GM10266 (cell line): Measurements from ENCODE around the gene DPP3.
"Not testable (repeated sequence)": the region's sequence is repeated elsewhere in the genome, so short reads cannot be mapped to it uniquely, and the experiment has no call there.

ENCODE experiments used
- DNase-seq: peaks from one replicate; pipeline ENCODE4 v3.0.0; 2012; ENCODE audit errors: extremely low spot score
- TF ChIP-seq, protein P1 (sequence below): IDR thresholded peaks from 2 replicates; pipeline ENCODE4 v1.5.1; 2012; ENCODE audit warnings: mild to moderate bottlenecking, low read depth; ENCODE audit not compliant: control insufficient read depth, insufficient read depth; ENCODE audit errors: missing control alignments

Gene DPP3, protein sequence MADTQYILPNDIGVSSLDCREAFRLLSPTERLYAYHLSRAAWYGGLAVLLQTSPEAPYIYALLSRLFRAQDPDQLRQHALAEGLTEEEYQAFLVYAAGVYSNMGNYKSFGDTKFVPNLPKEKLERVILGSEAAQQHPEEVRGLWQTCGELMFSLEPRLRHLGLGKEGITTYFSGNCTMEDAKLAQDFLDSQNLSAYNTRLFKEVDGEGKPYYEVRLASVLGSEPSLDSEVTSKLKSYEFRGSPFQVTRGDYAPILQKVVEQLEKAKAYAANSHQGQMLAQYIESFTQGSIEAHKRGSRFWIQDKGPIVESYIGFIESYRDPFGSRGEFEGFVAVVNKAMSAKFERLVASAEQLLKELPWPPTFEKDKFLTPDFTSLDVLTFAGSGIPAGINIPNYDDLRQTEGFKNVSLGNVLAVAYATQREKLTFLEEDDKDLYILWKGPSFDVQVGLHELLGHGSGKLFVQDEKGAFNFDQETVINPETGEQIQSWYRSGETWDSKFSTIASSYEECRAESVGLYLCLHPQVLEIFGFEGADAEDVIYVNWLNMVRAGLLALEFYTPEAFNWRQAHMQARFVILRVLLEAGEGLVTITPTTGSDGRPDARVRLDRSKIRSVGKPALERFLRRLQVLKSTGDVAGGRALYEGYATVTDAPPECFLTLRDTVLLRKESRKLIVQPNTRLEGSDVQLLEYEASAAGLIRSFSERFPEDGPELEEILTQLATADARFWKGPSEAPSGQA

DNA sequence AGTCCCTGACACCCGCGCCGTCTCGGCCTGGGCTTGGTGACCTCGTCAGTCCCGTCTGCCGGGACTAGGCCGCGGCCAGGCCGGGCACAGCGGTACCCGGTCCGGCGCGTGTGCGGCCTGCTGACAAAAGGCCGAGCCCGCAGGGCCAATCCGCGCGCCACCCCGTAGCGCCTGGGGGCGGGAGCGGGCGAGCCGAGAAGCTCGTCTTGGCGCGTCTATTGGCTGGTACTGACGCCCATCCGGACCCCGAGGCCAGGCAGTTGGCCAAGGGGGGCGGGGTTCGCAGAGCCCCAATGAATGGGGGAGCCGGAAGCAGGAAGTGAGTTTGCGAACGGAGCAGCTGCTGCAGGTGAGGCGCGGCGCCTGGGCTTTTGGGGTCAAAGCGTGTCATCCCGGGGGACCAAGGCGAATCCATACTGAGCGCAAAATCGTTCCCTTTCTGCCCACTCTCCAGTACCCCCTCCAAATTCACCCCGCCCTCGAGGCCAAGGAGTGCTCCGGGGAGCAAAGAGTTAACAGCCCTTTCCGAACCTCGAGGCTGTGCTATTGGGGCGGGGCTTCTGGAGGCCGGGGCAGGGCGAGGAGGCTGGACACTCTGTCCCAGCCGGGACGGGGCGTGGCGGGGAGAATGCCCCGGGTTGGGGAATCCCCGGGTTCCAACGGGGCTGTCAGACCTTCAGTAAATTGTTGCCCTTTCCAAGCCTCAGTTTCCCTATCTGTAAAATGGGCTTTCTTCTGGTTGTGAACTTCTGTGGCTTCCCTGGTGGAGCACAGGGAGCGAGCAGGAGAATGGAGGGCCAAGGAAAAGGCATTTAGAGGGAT is at the start of gene DPP3:
Gene DPP3, plus strand, starts transcription at position 318 of the 822 bp plus-strand sequence. CDS start 1,767 bp downstream, outside the sequence.
- peak; percentile 100 for DNase-seq
- TF ChIP-seq, protein P1, sequence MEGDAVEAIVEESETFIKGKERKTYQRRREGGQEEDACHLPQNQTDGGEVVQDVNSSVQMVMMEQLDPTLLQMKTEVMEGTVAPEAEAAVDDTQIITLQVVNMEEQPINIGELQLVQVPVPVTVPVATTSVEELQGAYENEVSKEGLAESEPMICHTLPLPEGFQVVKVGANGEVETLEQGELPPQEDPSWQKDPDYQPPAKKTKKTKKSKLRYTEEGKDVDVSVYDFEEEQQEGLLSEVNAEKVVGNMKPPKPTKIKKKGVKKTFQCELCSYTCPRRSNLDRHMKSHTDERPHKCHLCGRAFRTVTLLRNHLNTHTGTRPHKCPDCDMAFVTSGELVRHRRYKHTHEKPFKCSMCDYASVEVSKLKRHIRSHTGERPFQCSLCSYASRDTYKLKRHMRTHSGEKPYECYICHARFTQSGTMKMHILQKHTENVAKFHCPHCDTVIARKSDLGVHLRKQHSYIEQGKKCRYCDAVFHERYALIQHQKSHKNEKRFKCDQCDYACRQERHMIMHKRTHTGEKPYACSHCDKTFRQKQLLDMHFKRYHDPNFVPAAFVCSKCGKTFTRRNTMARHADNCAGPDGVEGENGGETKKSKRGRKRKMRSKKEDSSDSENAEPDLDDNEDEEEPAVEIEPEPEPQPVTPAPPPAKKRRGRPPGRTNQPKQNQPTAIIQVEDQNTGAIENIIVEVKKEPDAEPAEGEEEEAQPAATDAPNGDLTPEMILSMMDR: no peak

DNA sequence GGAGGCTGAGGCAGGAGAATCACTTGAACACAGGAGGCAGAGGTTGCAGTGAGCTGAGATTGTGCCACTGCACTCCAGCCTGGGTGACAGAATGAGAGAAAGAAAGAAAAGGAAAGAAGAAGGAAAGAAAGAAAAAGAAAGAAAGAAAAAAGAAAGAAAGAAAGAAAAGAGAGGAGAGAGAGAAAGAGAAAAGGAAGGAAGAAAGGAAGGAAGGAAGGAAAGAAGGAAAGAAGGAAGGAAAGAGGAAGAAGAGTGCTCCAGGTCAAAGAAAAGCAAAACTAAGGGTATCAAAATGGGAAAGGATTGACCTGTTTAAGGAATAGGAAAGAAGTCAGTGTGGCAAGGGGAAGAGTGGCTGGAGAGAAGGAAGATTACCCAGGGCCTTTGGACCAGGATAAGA is 48.9 kb upstream of the DPP3 start:
- not testable (repeated sequence) for DNase-seq

DNA sequence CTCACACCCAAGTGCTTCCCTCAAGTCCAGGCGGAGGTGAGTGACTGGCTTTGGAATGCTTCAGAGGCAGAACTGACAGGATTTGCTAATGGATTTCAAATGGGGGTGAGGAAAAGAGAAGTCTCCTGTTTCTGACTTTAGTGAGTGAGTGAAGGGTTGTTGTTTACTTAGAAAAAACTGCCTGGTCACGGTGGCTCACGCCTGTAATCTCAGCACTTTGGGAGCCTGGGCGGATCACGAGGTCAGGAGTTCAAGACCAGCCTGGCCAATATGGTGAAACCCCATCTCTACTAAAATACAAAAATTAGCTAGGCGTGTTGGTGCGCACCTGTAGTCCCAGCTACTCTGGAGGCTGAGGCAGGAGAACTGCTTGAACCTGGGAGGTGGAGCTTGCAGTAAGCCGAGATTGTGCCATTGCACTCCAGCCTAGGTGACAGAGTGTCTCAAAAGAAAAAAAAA is 48.3 kb upstream of the DPP3 start:
- DNase-seq: not testable (repeated sequence)

DNA sequence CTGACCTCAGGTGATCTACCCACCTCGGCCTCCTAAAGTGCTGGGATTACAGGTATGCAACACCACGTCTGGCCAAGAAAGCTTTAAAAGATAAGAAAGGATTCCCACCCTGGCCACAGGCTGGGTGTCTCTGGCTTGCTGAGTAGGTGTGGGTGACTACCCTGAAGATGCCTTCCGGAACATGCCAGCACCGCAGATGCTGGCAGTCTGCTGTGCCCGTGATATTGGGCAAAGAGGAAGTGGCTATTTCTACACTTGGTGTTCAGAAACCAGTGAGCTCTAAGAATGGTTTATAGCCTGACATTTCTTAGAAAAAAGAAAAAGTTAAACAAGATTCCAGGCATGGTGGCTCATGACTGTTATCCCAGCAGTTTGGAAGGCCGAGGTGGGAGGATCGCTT is 47.6 kb upstream of the DPP3 start:
- DNase-seq: no peak
- TF ChIP-seq, protein P1: no peak

DNA sequence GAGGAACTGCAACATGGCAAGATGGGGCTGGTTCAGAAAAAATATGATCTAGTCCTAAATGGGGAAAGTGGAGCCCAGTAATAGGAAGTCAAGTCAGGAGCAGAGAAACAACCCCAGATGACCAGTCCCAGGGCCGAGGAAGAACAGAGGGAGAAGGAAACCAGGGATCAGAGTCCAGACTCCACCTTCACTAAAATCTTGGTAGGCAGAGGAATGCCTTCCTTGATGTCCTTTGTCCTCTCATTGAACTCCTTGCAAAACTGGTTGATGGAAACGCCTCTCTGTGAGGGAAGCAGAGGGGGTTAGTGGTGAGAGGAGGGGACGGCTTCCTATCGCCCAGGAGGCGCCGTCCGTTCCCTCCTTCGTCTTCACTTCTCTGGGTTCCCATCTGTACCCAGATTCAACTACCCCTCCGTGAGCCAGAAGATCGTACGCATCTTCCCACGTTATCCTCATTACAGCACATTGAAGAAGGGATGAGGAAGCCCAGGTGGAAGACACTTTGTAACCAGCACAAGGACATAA is 42.2 kb upstream of the DPP3 start:
- no peak for DNase-seq
- TF ChIP-seq, protein P1: no peak

DNA sequence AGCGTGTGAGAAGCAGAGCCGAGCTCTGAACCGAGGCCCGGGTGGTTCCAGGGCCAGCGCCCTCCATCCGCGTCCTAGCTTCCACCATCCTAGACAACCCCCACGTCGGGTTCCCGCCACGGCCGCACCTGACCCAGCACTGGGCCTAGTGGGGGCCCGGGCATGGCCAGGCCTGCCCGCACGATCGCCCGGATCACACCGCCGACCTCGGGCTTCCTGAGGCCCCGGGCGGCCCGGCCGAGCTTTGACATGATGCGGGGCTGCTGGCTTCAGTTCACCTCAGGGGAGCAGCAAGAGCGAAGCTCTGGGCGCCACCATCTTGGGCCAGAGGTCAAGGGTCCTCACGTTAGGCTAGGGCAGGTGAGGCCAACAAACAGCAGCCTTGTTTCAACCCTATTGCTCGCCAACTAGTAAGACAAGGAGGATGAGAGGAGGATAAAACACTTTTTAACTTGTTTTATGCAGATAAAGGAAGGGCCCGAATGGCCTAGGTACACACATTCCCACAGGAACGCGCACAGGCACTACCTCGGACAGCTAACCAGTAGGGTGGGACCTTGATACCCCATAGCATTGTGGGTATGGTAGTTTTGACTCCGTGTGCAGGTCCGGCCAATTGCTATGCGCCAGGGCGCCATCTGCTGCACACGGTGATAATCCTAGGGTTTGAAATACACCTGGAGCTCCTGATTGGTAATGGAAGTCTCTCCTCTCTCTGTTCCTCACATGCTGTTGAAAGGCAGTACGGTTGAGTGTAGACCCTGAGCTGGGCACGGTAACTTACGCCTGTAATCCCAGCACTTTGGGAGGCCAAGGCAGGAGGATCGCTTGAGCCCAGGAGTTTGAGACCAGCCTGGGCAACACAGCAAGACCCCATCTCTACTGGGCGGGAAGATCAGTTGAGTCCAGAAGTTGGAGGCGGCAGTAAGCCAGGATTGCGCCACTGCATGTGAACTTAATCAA is 41.4 kb upstream of the DPP3 start, which contains the start of gene MRPL11:
Gene MRPL11, minus strand, starts transcription at position 345 of the 963 bp plus-strand sequence. Its CDS starts 94 bp downstream, at position 251.
- DNase-seq: peak; percentile 98
- TF ChIP-seq, protein P1: peak; percentile 82

DNA sequence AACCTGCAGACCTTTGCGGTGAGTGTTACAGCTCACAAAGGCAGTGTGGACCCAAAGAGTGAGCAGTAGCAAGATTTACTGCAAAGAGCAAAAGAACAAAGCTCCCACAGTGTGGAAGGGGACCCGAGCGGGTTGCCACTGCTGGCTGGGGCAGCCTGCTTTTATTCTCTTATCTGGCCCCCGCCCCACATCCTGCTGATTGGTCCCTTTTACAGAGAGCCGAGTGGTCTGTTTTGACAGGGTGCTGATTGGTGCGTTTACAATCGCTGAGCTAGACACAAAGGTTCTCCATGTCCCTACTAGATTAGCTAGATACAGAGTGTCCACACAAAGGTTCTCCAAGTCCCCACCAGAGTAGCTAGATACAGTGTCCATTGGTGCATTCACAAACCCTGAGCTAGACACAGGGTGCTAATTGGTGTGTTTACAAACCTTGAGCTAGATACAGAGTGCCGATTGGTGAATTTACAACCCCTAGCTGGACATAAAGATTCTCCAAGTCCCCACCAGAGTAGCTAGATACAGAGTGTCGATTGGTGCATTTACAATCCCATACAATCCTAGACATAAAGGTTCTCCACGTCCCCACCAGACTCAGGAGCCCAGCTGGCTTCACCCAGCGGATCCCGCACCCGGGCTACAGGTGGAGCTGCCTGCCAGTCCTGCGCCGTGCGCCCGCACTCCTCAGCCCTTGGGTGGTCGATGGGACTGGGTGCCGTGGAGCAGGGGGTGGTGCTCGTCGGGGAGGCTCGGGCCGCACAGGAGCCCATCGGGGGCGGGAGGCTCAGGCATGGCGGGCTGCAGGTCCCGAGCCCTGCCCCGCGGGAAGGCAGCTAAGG is 39.9 kb upstream of the DPP3 start:
- not testable (repeated sequence) for DNase-seq

DNA sequence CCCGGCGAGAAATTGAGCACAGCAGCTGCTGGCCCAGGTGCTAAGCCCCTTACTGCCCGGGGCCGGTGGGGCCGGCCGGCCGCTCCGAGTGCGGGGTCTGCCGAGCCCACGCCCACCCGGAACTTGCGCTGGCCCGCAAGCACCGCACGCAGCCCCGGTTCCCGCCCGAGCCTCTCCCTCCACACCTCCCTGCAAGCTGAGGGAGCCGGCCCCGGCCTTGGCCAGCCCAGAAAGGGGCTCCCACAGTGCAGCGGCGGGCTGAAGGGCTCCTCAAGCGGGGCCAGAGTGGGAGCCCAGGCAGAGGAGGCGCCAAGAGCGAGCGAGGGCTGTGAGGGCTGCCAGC is 39.3 kb upstream of the DPP3 start:
- DNase-seq: not testable (repeated sequence)
